Measurements from ENCODE around the gene SAPCD1. TPM values are rescaled to one million over a fixed set of nuclear protein-coding genes. Genes with fewer than 3 reads are reported as not detected.
A peak's percentile ranks its signal among the peaks of the same experiment; 100 is the strongest.

Gene SAPCD1
- total RNA-seq, 1 experiment from 2014 or later = 3.2 TPM

DNA sequence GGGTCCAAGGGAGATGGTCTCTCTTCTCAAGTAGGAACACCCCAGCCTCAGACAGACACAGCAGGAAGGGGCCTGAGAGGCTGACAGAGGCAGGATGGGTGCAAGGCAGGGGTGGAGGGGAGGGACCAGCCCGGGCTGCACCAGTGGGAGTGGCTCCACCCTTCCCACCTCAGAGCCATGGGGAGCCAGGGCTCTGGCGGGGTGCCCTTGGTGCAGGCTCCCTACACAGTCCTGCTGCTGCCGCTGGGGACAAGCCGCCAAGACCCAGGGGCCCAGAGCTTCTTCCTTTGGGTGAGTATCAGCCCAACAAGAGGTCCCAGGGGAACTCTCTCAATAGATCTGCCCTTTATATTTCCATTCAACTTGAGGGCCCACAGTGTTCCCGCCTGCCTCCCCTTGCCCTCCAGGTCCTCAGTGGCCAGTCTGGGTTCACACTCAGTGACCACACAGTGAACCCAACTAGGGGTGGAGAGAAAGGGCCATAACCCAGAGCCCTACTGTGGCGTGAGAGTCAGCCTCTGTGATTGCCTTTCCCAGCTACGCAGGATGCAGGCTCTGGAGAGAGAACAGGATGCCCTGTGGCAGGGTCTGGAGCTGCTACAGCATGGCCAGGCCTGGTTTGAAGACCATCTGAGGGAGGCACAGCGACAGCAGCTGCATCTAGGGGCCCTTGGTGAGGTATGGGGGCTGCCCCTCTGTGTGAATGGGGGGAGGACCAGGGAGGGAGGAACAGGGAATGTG is 592 bp downstream of the SAPCD1 start:
- Histone ChIP-seq H3K4ac (ENCODE audit: low read depth, low read length) (no peak overlapping the region), H3K79me2 (ENCODE audit: insufficient read depth, low read length) (no peaks in the 10 kb centered on the region), H3K27me3 (ENCODE audit: insufficient read depth, low read length) (no peaks in the 10 kb centered on the region), H2BK12ac (ENCODE audit: insufficient read length, low read depth, low read length) (no peak overlapping the region), H3K9me3 (ENCODE audit: control insufficient read depth, low read depth, low read length) (no peaks in the 10 kb centered on the region), H3K9ac (ENCODE audit: extremely low read depth, insufficient read length, low read length) (no peak overlapping the region), H2BK15ac (ENCODE audit: low read depth, low read length) (no peak overlapping the region), H3K27ac (ENCODE audit: insufficient read length, low read depth, low read length) (no peak overlapping the region), H3K18ac (ENCODE audit: insufficient read length, low read depth, low read length) (no peak overlapping the region), H2BK120ac (ENCODE audit: low read depth, low read length, poor library complexity, severe bottlenecking) (no peak overlapping the region), H3T11ph (ENCODE audit: low read length) (no peak overlapping the region), H3K4me2 (ENCODE audit: insufficient read depth, insufficient read length, low read length) (no peak overlapping the region), H2BK20ac (ENCODE audit: low read depth, low read length, poor library complexity, severe bottlenecking) (no peak overlapping the region), H4K8ac (replicated peaks; ENCODE audit: insufficient read length, low read depth, low read length) (no peak overlapping the region), H3K56ac (ENCODE audit: insufficient read length, low read depth, low read length) (no peak overlapping the region), H3K14ac (ENCODE audit: insufficient read depth, low read length) (no peak overlapping the region; the same call in 1 of the 2 replicates), H4K20me1 (ENCODE audit: control insufficient read depth, insufficient read depth, insufficient read length) (no peaks in the 10 kb centered on the region), H2AFZ (ENCODE audit: low read length) (no peak overlapping the region), H3K79me1 (ENCODE audit: insufficient read depth, low read depth, low read length, poor library complexity, severe bottlenecking) (no peaks in the 10 kb centered on the region), H3K4me1 (ENCODE audit: insufficient read depth, low read length) (no peaks in the 10 kb centered on the region), H3K23me2 (ENCODE audit: insufficient read length, low read depth, low read length, poor library complexity, severe bottlenecking) (no peaks in the 10 kb centered on the region), H4K91ac (ENCODE audit: insufficient read length, low read depth, low read length) (no peak overlapping the region), H2BK5ac (ENCODE audit: insufficient read length, low read length) (no peak overlapping the region), H2AK5ac (ENCODE audit: insufficient read length, low read length) (no peak overlapping the region), H4K5ac (ENCODE audit: insufficient read length, low read depth, low read length) (no peak overlapping the region), H3K23ac (ENCODE audit: insufficient read length, low read depth, low read length) (no peak overlapping the region)
- H3K4me1 Mint-ChIP-seq = peaks cover 23 to 27% of the 10 kb centered on the region in 2 experiments
- H3K27me3 Mint-ChIP-seq (ENCODE audit: low read depth) = no peaks in the 10 kb centered on the region; the same call in none of the 2 replicates
- H3K36me3 Mint-ChIP-seq (ENCODE audit: insufficient read depth in 1 of 3, low read depth in 3 of 3) = peaks cover 13 to 47% (median 34%) of the 10 kb centered on the region in 3 experiments
- H3K4me3 Mint-ChIP-seq = peak overlapping the region in 1 of 2 experiments; percentile 24; a peak in 1 of 5 replicates
- no CpG with 5 or more reads among the region's 8 CpGs for WGBS (ENCODE audit: extremely low coverage, insufficient read length, low lambda C conversion rate)
- no peaks in the 10 kb centered on the region; a peak in 1 of 5 replicates for H3K9me3 Mint-ChIP-seq
- peak overlapping the region; percentile 28 to 93 (median 77); a peak in 5 of 7 replicates for H3K27ac Mint-ChIP-seq
- TF ChIP-seq, protein P1, sequence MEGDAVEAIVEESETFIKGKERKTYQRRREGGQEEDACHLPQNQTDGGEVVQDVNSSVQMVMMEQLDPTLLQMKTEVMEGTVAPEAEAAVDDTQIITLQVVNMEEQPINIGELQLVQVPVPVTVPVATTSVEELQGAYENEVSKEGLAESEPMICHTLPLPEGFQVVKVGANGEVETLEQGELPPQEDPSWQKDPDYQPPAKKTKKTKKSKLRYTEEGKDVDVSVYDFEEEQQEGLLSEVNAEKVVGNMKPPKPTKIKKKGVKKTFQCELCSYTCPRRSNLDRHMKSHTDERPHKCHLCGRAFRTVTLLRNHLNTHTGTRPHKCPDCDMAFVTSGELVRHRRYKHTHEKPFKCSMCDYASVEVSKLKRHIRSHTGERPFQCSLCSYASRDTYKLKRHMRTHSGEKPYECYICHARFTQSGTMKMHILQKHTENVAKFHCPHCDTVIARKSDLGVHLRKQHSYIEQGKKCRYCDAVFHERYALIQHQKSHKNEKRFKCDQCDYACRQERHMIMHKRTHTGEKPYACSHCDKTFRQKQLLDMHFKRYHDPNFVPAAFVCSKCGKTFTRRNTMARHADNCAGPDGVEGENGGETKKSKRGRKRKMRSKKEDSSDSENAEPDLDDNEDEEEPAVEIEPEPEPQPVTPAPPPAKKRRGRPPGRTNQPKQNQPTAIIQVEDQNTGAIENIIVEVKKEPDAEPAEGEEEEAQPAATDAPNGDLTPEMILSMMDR (conservative IDR thresholded peaks at IDR 0.05) = no peak
- no peak for DNase-seq
